MM.1S (cell line): Measurements from ENCODE around the gene ISL2.
"Not testable (repeated sequence)": the region's sequence is repeated elsewhere in the genome, so short reads cannot be mapped to it uniquely, and the experiment has no call there.

ENCODE experiments used
- DNase-seq: peaks from one replicate; pipeline ENCODE4 v3.0.0-alpha.2; 2015
- H2AFZ ChIP-seq: fragments of 300-600 bp; sonication (generic); 2 replicates; pipeline ENCODE4 v1.6.0; 2016; ENCODE audit warnings: antibody characterized with exemption, low read length
- H3F3A ChIP-seq: fragments of 300-600 bp; sonication (generic); 2 replicates; pipeline ENCODE4 v1.6.1; 2016; ENCODE audit warnings: mild to moderate bottlenecking, antibody characterized with exemption, low read length, moderate library complexity, mixed read lengths; ENCODE audit not compliant: insufficient read depth
- H3K27ac ChIP-seq: fragments of 300-600 bp; sonication (generic); 2 replicates; pipeline ENCODE4 v1.5.1; 2016; ENCODE audit warnings: mild to moderate bottlenecking, low read length
- H3K27me3 ChIP-seq: fragments of 300-600 bp; sonication (generic); replicated peaks from 2 replicates; pipeline ENCODE4 v1.6.0; 2016; ENCODE audit warnings: low read length; ENCODE audit not compliant: insufficient read depth
- H3K36me3 ChIP-seq: fragments of 300-600 bp; sonication (generic); replicated peaks from 2 replicates; pipeline ENCODE4 v1.6.1; 2016; ENCODE audit warnings: mild to moderate bottlenecking, low read length, mixed read lengths; ENCODE audit not compliant: insufficient read depth
- H3K4me1 ChIP-seq: fragments of 300-600 bp; sonication (generic); 2 replicates; pipeline ENCODE4 v1.6.1; 2016; ENCODE audit warnings: low read length, mixed read lengths
- H3K4me2 ChIP-seq: fragments of 300-600 bp; sonication (generic); 2 replicates; pipeline ENCODE4 v1.6.0; 2016; ENCODE audit warnings: low read depth, low read length
- H3K4me3 ChIP-seq: fragments of 300-600 bp; sonication (generic); 2 replicates; pipeline ENCODE4 v1.5.1; 2016; ENCODE audit warnings: low read length, mixed read lengths
- H3K79me2 ChIP-seq: fragments of 300-600 bp; sonication (generic); 2 replicates; pipeline ENCODE4 v1.6.1; 2016; ENCODE audit warnings: mixed run types, low read length, mixed read lengths
- H3K9ac ChIP-seq: fragments of 300-600 bp; sonication (generic); 2 replicates; pipeline ENCODE4 v1.6.1; 2016; ENCODE audit warnings: low read length, mixed read lengths
- H3K9me2 ChIP-seq: fragments of 300-600 bp; sonication (generic); replicated peaks from 2 replicates; pipeline ENCODE4 v1.6.1; 2016; ENCODE audit warnings: mild to moderate bottlenecking, low read length, mixed read lengths; ENCODE audit not compliant: insufficient read depth
- H3K9me3 ChIP-seq: fragments of 300-600 bp; sonication (generic); replicated peaks from 2 replicates; pipeline ENCODE4 v1.6.1; 2016; ENCODE audit warnings: mild to moderate bottlenecking, low read length, mixed read lengths; ENCODE audit not compliant: insufficient read depth
- H4K20me1 ChIP-seq: fragments of 300-600 bp; sonication (generic); 2 replicates; pipeline ENCODE4 v1.6.1; 2016; ENCODE audit warnings: mild to moderate bottlenecking, low read length, moderate library complexity, mixed read lengths; ENCODE audit not compliant: insufficient read depth
- CTCF ChIP-seq: fragments of 300-600 bp; sonication (generic); IDR thresholded peaks from 2 replicates; pipeline ENCODE4 v1.5.1; 2016; ENCODE audit warnings: antibody characterized with exemption, low read length, mixed read lengths
- EZH2 ChIP-seq: fragments of 300-600 bp; sonication (generic); optimal IDR thresholded peaks from 2 replicates; pipeline ENCODE3; 2017; ENCODE audit warnings: low read depth, mild to moderate bottlenecking, antibody characterized with exemption, low read length, mixed read lengths
- EZH2phosphoT487 ChIP-seq: fragments of 300-600 bp; sonication (generic); IDR thresholded peaks from 2 replicates; pipeline ENCODE4 v1.6.1; 2018; ENCODE audit warnings: antibody characterized with exemption, low read length

Gene ISL2

GRCh38 chr15:76296849-76297248, 39.7 kb upstream of the ISL2 start:
- H3K27me3 ChIP-seq: no peaks in the 10 kb centered on the region
- H2AFZ ChIP-seq: no peak overlapping the region
- H3K36me3 ChIP-seq: no peaks in the 10 kb centered on the region
- H3K4me2 ChIP-seq: no peak overlapping the region
- no peaks in the 10 kb centered on the region for H3K4me1 ChIP-seq
- no peaks in the 10 kb centered on the region for H3K9me2 ChIP-seq
- H3K27ac ChIP-seq: no peak overlapping the region
- H3K79me2 ChIP-seq: peaks cover 95% of the 10 kb centered on the region
- no peak overlapping the region for H3K9ac ChIP-seq
- no peak for DNase-seq
- no peaks in the 10 kb centered on the region for H3F3A ChIP-seq
- peaks cover 17% of the 10 kb centered on the region for H4K20me1 ChIP-seq
- no peaks in the 10 kb centered on the region for H3K9me3 ChIP-seq
- no peak overlapping the region for H3K4me3 ChIP-seq
- TF ChIP-seq EZH2: no peak
- no peak for TF ChIP-seq EZH2phosphoT487
- TF ChIP-seq CTCF: no peak

- not testable (repeated sequence) for H3K9ac ChIP-seq, H2AFZ ChIP-seq, H3K9me3 ChIP-seq, H3K4me2 ChIP-seq, H3K27me3 ChIP-seq, H3K27ac ChIP-seq, H3K4me3 ChIP-seq, H3K4me1 ChIP-seq, H3F3A ChIP-seq, DNase-seq, H3K9me2 ChIP-seq, H3K36me3 ChIP-seq
- Histone ChIP-seq H4K20me1 (peaks cover 26% of the 10 kb centered on the region), H3K79me2 (peaks cover 95% of the 10 kb centered on the region)
Measured at GRCh38 chr15:76297951-76298350, 38.6 kb upstream of the ISL2 start.

- Histone ChIP-seq H3K9ac (no peak overlapping the region), H3K4me3 (no peak overlapping the region), H3K27ac (no peak overlapping the region), H3F3A (no peaks in the 10 kb centered on the region), H3K9me2 (no peaks in the 10 kb centered on the region), H3K36me3 (no peaks in the 10 kb centered on the region), H3K79me2 (peaks cover 95% of the 10 kb centered on the region), H3K9me3 (no peaks in the 10 kb centered on the region), H3K4me1 (no peaks in the 10 kb centered on the region), H2AFZ (no peak overlapping the region), H3K4me2 (no peak overlapping the region), H4K20me1 (peaks cover 31% of the 10 kb centered on the region), H3K27me3 (no peaks in the 10 kb centered on the region)
- TF ChIP-seq CTCF (no peak), EZH2phosphoT487 (no peak), EZH2 (no peak)
- no peak for DNase-seq
Measured at GRCh38 chr15:76298986-76299385, 37.6 kb upstream of the ISL2 start.

- Histone ChIP-seq H3K4me1 (no peaks in the 10 kb centered on the region), H4K20me1 (peaks cover 33% of the 10 kb centered on the region), H3K27ac (no peak overlapping the region), H3K9me3 (no peaks in the 10 kb centered on the region), H3K9me2 (no peaks in the 10 kb centered on the region), H3K27me3 (no peaks in the 10 kb centered on the region), H3K4me3 (no peak overlapping the region), H2AFZ (no peak overlapping the region), H3K36me3 (no peaks in the 10 kb centered on the region), H3F3A (no peaks in the 10 kb centered on the region), H3K79me2 (peaks cover 94% of the 10 kb centered on the region), H3K4me2 (no peak overlapping the region), H3K9ac (no peak overlapping the region)
- TF ChIP-seq CTCF (no peak), EZH2phosphoT487 (no peak)
- no peak for DNase-seq
Measured at GRCh38 chr15:76299786-76300185, 36.8 kb upstream of the ISL2 start.
